SIG-M5 treated with dmso at 0.1 percent for 504 hours (cell line): ENCODE measurements around the gene ZNF519.
A peak's percentile ranks its signal among the peaks of the same experiment; 100 is the strongest.
"Not testable (repeated sequence)": the region's sequence is repeated elsewhere in the genome, so short reads cannot be mapped to it uniquely, and the experiment has no call there.

Experiments
- DNase-seq: peaks from one replicate; lab custom pipeline; 2025; ENCODE audit not compliant: unreplicated experiment; lab: John Stamatoyannopoulos, UW

ZNF519 gene

DNA sequence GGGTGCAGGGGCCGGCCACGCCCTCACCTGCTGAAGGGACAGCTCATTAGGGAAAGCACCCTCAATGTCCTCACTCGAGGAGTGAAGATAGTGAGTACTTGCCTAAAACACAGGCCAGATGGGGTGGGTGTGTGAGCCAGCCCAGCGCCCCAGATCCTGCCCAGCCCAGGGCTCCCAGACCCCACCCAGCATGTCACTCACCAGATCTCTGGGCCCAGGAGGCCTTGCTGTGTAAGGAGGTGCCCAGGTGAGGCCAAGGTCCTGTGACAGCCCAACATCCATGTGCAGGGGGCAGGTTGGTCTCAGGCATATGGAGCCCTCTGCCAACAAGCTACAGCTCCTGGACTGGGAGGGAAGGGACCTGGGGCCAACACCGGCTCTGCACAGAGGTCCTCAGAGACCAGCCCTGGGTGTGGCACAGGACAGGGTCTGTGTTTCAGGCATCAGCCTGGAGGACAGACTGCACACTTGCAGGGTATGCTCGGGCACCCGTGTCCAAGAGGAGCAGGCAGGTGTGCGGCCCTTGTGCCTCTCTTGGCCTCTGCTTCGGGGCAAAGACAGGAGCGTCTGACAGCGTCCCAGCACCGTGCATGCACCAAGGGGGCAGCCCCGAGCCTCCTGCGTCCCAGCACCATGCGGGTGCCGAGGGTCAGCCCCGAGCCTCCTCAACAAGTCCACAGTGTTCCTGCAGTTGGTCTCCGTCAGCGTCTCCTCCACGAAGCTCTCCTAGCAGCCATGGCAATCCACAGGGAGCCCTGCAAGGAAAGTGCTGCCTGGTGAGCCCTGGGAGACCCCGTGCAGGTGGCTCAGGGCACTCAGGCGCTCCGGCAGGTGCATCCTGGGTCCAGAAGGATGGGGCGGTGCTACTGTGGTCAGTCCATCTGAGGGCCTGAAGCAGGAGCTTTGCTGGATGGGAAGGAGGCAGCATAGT is 16.0 kb upstream of the ZNF519 start:
- not testable (repeated sequence) for DNase-seq

DNA sequence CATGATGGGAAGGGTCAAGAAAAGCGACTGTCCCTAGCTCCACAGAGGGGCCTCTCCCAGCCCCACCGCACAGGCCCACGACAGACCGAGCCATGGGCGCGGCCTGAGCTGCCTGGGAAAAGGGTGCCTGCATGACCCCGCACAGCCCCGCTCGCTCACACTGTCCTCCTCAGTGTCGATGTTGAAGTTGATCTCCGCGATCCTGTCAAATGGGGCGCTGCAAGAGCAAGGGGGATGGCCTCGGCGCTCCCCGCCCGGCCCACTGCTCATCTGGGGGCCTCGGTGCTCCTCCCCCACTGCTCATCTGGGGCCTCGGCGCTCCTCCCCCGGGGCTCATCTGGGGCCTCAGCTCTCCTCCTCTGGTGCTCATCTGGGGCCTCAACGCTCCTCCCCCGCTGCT is 14.5 kb upstream of the ZNF519 start:
- not testable (repeated sequence) for DNase-seq

DNA sequence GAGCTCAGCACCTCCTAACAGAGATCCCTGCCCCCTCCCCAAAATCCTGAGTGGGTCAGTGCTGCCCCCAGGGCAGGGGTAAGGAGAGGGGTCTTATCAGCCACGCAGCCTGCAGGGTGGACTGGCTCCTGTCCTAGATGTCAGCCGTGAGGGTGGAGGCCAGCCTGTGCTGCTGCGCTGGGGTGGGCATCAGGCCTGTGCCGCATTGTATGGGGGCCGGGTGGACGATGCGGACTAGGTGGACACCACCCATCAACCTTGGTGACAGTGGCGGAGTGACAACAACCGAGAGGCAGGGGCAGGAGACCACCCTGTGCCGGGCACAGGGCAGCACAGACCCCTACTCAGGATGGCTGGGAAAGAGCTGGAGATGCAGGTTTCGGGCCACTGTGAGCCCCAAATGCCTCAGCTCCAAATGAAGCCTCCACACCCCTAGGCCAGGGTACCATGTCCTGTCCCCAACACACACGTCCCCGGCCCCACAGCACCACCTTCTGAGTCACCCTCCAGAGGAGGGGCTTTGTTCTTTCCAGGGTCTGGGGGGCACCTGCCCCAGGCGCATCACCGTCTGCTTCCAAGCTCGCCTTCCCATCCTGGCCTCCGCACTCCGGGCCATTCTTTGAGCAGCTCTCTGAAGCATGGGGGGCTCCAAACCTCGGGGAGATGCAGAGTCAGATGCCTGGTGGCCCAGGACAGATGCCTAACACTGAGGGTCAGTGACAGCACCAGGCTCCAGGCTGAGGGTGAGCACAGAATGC is 13.5 kb upstream of the ZNF519 start:
- not testable (repeated sequence) for DNase-seq

DNA sequence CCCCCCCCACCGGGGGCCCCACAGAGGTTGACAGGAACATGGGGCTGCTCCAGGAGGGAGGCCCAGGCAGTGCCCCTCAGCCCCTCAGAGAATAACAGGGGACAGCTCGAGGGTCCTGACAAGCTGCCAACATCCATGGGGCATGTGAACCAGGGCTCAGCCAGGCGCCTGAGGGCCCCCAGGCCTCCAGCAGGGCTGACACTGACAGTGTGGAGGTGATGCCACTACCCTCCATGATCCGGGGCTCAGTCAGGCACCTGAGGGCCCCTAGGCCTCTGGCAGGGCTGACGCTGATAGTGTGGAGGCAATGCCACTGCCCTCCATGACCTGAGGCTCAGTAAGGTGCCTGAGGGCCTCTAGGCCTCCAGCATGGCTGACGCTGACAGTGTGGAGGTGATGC is 12.8 kb upstream of the ZNF519 start:
- DNase-seq: not testable (repeated sequence)

- DNase-seq: no peak
Measured at GRCh38 chr18:14144628-14144895, 12.3 kb upstream of the ZNF519 start.

GRCh38 chr18:14143871-14144627 is 11.8 kb upstream of the ZNF519 start:
- DNase-seq: not testable (repeated sequence)

GRCh38 chr18:14143396-14143795 is 11.2 kb upstream of the ZNF519 start:
- DNase-seq: not testable (repeated sequence)

DNA sequence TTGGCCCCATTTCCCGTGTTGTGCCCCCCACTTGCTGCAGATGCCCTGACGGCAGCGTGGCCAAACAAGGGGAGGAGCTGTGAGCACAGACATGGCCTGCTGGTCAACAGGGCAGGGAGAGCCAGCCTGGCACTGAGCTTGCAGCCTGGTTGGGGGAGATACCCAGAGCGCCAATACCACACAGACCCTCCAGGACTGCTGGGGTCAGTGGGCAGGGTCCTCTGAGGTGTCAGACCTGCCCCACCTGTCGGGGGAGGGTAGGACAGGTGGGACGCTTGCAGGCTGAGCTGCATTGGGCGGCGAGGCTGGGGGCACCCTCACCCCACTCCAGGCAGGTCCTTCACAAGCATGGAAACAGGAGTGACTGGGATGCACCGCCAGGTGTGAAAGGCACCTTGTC is 9.9 kb upstream of the ZNF519 start:
- DNase-seq: not testable (repeated sequence)

DNA sequence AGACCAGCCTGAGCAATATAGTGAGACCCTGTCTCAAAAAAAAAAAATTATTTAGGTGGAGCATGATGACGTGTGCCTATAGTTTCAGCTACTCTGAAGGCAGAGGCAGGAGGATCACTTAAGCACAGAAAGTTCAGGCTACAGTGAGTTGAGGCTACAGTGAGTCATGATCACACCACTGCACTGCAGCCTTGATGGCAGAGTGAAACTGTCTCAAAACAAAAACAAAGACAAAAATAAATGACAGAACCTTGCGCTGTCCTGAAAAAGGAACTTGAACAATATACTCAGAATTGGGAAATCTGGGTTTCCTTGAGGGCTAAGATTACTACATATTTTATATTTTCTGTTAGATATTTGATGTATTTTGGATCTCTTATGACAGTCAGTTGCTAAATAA is 7.3 kb upstream of the ZNF519 start:
- peak; percentile 9 for DNase-seq

DNA sequence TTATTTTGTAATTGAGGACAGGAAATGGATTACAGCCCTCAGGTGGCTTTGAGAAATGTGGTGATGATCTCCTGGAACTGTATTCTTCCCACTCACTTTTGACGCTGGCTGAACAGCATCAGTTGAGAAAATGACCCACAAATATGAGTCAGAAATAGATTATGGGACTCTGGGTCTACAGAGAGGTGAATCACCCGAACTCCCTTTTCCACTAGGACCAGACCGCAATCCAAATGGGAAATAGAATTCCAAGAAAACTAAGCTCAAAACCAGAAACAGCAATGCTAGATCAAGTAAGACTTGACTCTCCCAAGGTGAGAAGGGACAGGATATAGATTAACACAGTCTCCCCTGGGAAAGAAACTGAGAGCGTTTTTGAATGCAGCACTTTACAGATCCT is 5.7 kb upstream of the ZNF519 start:
- DNase-seq: not testable (repeated sequence)

DNA sequence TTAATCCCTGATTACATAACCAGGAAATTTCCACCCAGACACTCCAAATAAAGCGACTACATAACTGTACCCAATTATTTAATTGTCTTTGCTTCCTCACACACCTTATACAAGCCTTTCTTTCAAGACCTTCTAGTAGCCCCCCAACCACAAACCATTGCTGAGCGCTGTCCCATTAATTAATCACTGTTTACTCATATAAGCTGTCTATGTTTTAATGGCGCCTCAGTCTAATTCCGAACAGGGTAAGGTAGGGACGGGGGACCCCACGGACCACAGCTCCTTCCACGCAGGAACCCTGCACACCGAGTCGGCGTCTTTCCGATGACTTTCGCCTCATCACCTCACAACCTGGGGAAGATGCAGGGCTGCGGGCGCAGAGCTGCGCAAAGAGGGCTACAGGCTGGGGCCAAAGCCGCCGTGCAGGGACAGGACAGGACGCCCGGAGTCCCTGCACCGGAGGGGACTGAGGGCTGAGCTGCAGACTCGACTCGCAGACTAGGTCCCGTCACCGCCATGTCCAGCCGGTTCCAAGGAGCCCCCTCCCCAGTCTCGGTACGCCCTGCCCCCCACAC is 452 bp downstream of the ZNF519 start:
- DNase-seq: not testable (repeated sequence)

DNA sequence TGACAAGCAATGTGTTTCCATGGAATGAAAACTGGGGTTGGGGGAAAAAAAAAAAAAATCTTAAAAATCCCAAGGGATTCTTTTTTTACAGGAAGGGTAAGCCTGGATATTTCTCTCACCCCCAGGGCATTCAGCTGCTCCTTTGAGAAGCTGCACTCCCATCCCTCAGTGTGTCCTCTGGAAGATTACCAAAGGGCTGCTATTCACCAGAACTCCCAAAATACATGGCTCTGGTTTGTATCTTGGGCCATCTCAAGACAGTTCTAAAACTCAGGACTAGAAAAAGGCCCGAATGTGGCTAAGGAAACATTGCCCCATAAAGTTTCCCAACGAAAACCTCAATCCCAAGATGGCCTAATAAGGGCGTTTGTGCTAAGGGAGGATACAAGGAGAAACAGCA is 1.4 kb downstream of the ZNF519 start:
- DNase-seq: not testable (repeated sequence)

GRCh38 chr18:14124689-14125088 is 7.5 kb downstream of the ZNF519 start:
- DNase-seq: no peak

DNA sequence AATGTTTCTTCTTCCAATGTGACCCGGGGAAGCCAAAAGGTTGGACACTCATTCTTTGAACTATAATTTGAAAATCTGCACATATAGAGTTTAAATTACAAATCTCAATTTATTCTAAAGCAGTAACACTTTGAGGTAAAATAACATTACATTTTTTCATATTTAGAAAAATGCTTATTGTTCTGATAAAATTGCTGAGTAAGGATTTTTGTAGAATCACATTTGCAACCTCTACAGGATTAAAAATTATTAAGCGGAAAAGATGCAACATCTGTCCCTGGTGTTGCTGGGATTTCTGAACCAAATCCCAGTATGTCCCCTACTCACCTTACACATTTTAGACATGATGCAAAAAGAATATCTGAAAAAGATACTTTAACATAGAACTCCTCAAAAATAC is 10.1 kb downstream of the ZNF519 start:
- no peak for DNase-seq

- DNase-seq: no peak
Measured at GRCh38 chr18:14120926-14121325, 11.3 kb downstream of the ZNF519 start.

DNA sequence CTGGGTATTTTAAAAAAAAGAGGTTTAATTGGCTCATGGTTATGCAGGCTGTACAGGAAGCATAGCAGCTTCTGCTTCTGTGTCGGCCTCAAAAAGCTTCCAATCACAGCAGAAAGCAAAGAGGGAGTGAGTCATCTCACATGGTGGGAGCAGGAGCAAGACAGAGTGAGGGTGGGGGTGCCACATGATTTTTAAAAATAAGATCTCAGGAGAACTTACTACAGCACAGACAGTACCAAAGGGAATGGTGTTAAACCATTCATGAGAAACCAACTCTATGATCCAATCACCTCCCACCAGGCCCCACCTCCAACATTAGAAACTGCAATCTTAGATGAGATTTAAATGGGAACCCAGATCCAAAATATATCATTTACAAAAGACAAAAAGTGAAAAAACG is 14.6 kb downstream of the ZNF519 start:
- no peak for DNase-seq

DNA sequence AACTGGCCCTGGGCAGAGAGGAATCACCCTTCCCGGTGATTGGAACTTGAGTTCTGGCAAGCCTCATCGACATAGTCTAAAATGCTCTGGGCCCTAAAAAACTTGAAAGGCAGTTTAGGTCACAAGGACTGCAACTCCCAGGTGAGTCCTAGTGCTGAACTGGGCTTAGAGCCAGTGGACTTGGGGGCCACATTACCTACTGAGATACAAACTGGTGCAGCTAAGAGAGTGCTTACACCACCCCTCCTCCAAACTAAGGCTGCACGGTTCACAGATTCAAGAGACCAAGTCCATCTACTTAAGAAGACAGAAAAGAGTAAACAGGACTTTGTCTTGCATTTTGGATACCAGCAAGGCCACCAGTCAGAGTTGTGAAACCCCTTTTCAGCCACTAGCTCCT is 25.3 kb downstream of the ZNF519 start:
- DNase-seq: no peak

DNA sequence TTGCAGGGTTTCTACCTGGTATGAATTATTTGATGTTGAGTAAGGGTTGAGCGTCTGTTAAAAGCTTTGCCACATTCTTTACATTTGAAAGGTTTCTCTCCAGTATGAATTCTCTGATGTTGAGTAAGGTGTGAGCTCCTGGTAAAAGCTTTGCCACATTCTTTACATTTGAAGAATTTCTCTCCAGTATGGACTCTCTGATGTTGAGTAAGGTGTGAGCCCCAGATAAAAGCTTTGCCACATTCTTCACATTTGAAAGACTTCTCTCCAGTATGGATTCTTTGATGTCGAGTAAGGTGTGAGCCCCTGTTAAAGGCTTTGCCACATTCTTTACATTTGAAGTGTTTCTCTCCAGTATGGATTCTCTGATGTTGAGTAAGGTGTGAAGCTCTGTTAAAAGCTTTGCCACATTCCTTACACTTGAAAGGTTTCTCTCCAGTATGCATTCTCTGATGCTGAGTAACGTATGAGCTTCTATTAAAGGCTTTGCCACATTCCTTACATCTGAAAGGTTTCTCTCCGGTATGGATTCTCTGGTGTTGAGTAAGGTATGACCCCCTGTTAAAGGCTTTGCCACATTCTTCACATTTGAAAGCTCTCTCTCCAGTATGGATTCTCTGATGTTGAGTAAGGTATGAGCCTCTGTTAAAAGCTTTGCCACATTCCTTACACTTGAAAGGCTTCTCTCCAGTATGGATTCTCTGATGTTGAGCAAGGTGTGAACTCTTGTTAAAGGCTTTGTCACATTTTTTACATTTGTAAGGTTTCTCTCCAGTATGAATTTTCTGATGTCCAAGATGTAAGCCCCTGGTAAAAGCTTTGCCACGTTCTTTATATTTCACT is 27.1 kb downstream of the ZNF519 start:
- DNase-seq: no peak

- DNase-seq: no peak
Measured at GRCh38 chr18:14104201-14104600, 28.0 kb downstream of the ZNF519 start.

DNA sequence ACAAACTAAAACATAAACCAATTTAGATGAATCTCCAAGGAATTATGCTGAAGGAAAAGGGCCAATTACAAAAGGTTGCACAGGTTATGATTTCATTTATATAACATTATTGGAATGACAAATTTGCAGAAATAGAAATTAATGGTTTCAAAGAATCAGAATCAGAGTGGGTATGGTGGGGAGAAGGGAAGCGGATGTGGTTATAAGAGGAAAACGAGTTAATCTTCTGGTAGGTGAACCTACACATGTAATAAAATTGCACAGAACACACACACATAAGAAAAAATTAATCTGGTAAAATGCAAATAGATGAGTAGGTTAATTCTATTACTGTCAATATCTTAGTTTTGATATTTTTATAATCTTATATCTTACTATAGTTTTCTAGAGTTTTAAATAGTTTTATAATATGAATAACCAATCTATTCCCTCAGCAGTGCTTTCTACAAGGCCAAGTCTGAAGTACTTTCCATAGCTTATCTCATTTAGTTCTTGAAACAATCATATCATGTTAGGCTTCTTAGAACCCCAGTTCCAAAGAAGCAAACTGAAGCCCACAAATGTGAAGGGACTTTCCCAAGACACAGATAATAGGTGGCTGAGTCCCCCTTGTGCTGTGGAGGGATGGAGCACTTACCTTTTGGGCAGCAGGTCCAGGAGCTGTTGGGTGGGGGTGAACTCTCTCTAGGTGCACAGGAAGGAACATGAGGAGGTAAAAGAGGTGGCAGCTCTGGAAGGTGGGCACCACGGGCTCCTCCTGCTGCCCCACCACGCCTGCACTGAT is 31.5 kb downstream of the ZNF519 start:
- DNase-seq: no peak
